Measurements from ENCODE around the gene PRR13. TPM values are rescaled to one million over a fixed set of nuclear protein-coding genes. Genes with fewer than 3 reads are reported as not detected.
A peak's percentile ranks its signal among the peaks of the same experiment; 100 is the strongest.
"Not testable (repeated sequence)": the region's sequence is repeated elsewhere in the genome, so short reads cannot be mapped to it uniquely, and the experiment has no call there.

The PRR13 gene
- total RNA-seq, 4 donors from 2014 or later: 24.9 to 72.9 (median 51.1) TPM

DNA sequence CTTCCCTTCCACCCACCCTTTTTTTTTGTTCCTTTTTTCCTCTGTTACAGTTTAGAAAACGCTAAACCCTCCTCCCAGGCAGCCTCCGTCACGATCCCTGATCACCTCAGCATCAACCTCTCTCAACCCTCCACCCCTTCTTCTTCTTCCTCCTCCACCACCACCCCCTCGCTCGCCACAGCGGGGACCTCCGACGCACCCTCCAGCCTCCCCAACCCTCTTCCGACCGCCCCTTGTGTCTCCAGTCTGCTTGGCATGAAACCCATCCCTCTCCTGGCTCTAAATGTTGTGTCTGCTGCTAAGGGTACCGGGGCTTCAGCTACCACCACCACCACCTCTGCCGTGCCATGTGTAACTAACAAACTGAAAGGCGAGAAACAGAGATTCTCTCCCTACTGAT, 33.3 kb downstream of the PRR13 start:
- peak overlapping the region in 1 of 4 donors; percentile 9 for H3K27ac ChIP-seq
- H3K9me3 ChIP-seq: no peaks in the 10 kb centered on the region
- H3K27me3 ChIP-seq: no peaks in the 10 kb centered on the region
- H3K36me3 ChIP-seq: peaks cover 17 to 100% (median 69%) of the 10 kb centered on the region in 3 donors
- no peak for DNase-seq
- no peak overlapping the region for H3K4me3 ChIP-seq
- 78 to 79% methylated on average over 12 to 13 of the region's 13 CpGs for WGBS, 2 donors
- intact Hi-C loops (cut with DNase I): no loop called here
- no peak for TF ChIP-seq POLR2A (IDR thresholded peaks at IDR 0.05)
- TF ChIP-seq, protein P1, sequence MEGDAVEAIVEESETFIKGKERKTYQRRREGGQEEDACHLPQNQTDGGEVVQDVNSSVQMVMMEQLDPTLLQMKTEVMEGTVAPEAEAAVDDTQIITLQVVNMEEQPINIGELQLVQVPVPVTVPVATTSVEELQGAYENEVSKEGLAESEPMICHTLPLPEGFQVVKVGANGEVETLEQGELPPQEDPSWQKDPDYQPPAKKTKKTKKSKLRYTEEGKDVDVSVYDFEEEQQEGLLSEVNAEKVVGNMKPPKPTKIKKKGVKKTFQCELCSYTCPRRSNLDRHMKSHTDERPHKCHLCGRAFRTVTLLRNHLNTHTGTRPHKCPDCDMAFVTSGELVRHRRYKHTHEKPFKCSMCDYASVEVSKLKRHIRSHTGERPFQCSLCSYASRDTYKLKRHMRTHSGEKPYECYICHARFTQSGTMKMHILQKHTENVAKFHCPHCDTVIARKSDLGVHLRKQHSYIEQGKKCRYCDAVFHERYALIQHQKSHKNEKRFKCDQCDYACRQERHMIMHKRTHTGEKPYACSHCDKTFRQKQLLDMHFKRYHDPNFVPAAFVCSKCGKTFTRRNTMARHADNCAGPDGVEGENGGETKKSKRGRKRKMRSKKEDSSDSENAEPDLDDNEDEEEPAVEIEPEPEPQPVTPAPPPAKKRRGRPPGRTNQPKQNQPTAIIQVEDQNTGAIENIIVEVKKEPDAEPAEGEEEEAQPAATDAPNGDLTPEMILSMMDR (IDR thresholded peaks at IDR 0.05): no peak
- peaks cover 0 to 75% (median 22%) of the 10 kb centered on the region in 3 donors for H3K4me1 ChIP-seq

DNA sequence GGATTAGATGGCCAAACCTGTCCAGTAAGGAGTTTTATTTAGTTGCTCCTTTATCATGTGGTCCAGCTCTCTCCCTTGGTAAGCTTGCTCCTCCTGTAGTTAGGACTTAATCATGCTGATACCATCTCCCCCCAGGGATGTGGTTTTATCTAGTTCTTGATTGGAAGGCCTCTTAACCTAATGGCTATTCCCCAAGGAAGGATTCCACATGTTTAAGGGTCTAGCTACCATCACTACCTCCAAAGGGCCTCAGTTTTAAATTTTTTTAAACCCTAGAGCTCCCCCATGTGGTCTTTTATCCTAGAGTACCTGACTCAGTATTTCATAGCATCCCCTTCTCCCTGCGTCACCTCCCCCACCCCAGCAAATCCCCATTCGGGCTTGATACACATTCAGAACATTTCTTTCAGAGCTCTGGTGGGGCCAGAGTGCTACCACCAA, 35.3 kb downstream of the PRR13 start:
- intact Hi-C loops (cut with DNase I): no loop called here
- Histone ChIP-seq H3K27ac (no peak overlapping the region), H3K9me3 (no peaks in the 10 kb centered on the region)

DNA sequence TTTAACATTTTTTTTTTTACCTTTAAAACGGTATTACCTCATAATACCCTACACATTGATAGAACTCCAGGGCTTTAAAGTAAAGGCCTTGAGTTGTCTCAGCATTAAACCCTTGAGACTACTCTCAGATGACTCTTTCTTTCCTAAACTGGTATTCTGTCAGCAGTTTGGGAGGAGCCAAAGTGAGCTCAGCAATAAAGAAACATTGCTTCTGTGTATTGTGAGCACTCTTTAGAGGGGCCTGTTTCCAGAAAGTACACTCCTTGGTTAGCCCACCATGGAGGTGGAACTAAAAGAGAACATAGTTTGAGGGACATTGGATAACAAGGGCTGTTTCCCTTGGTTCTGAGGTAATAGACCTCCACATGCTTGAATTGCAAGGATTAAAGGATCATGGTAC, 37.3 kb downstream of the PRR13 start:
- Histone ChIP-seq H3K27me3 (no peaks in the 10 kb centered on the region), H3K27ac (peak overlapping the region in 2 of 4 donors; percentile 27 to 29), H3K9me3 (no peaks in the 10 kb centered on the region), H3K4me3 (no peak overlapping the region), H3K36me3 (peaks cover 15 to 100% (median 61%) of the 10 kb centered on the region in 3 donors), H3K4me1 (peaks cover 8 to 96% (median 55%) of the 10 kb centered on the region in 3 donors)
- DNase-seq: no peak
- intact Hi-C loops (cut with DNase I): no loop called here
- WGBS, 2 donors: 36 to 39% methylated on average over 1 of the region's 1 CpG
- no peak for TF ChIP-seq POLR2A (IDR thresholded peaks at IDR 0.05)
- TF ChIP-seq, protein P1 (IDR thresholded peaks at IDR 0.05): no peak

More for the DNA sequence above, 35.3 kb downstream of the PRR13 start:
- no peak for DNase-seq
- Histone ChIP-seq H3K36me3 (peaks cover 17 to 100% (median 66%) of the 10 kb centered on the region in 3 donors), H3K27me3 (no peaks in the 10 kb centered on the region), H3K4me1 (peaks cover 0 to 94% (median 40%) of the 10 kb centered on the region in 3 donors), H3K4me3 (no peak overlapping the region)
- TF ChIP-seq POLR2A (IDR thresholded peaks at IDR 0.05): no peak
- TF ChIP-seq, protein P1 (IDR thresholded peaks at IDR 0.05): peak in 2 of 6 experiments; percentile 23 to 27
- WGBS, 2 donors: 61 to 62% methylated on average over 2 of the region's 2 CpGs

DNA sequence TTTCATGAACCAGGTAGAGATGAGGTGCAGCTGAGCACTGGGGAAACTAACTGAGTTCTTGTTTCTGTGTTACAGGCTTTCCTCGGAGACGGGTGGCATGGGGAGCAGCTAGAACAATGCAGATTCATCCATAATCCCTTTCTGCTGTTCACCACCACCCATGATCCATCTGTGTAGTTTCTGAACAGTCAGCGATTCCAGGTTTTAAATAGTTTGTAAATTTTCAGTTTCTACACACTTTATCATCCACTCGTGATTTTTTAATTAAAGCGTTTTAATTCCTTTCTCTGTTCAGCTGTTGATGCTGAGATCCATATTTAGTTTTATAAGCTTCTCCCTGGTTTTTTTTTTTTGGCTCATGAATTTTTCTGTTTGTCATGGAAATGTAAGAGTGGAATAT, 37.8 kb downstream of the PRR13 start:
- intact Hi-C loops (cut with DNase I): no loop called here
- Histone ChIP-seq H3K27me3 (no peaks in the 10 kb centered on the region), H3K4me1 (peaks cover 8 to 92% (median 51%) of the 10 kb centered on the region in 3 donors), H3K36me3 (peaks cover 10 to 100% (median 56%) of the 10 kb centered on the region in 3 donors), H3K9me3 (no peaks in the 10 kb centered on the region), H3K27ac (peak overlapping the region in 1 of 4 donors; percentile 29), H3K4me3 (no peak overlapping the region)
- TF ChIP-seq, protein P1 (IDR thresholded peaks at IDR 0.05): no peak
- no peak for TF ChIP-seq POLR2A (IDR thresholded peaks at IDR 0.05)
- 63 to 72% methylated on average over 5 of the region's 5 CpGs for WGBS, 2 donors
- DNase-seq: no peak

DNA sequence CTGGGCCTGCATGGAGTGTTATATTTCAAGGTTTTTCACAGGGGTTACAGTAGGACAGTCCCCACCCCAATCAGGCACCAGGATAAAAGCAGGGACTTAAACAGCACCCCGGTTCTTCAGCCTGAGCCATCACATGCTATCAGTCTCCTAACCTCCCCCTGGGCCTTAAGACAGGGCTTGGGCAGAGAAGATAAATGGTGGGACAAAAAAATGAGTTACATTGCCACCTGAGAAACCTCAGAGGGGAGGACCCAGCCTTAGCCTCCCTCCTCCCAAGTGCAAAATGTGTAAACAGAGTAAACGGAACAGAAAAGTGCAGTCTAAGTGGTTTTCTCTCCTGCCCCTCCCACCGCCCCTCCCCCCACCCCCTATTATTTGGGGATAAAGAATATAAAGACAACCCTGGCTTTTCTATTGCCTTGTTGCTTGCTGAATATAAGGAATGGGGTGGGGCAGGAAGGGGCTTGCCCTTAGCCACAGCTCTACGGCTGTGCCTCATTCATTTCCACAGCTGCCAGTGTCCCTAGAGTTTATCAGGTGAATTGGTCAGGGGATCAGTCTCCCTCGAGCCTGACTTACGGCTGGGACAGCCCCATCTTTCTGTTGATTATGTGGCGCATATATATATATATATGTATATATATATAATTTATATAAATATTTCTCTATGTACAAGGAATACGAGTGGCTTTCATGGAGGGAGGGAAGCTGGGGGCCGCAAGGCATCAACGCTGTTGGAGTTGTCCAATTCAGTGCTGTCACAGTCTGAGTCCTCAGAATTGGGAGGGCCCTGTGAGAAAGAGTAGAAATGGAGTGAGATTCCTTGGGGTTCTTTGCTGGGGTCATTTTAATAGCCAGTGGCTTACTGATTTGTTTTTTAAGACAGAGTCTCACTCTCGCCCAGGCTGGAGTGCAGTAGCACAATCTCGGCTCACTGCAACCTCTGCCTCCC, 39.2 kb downstream of the PRR13 start:
- DNase-seq: no peak
- Histone ChIP-seq H3K27ac (peak overlapping the region; percentile 8 to 38 (median 35)), H3K36me3 (peaks cover 7 to 100% (median 52%) of the 10 kb centered on the region in 3 donors), H3K9me3 (no peaks in the 10 kb centered on the region), H3K4me3 (no peak overlapping the region), H3K4me1 (peaks cover 8 to 78% (median 47%) of the 10 kb centered on the region in 3 donors), H3K27me3 (no peaks in the 10 kb centered on the region)
- 59 to 64% methylated on average over 12 of the region's 12 CpGs for WGBS, 2 donors
- intact Hi-C loops (cut with DNase I): no loop called here
- TF ChIP-seq, protein P1 (IDR thresholded peaks at IDR 0.05): no peak
- TF ChIP-seq POLR2A (IDR thresholded peaks at IDR 0.05): no peak

DNA sequence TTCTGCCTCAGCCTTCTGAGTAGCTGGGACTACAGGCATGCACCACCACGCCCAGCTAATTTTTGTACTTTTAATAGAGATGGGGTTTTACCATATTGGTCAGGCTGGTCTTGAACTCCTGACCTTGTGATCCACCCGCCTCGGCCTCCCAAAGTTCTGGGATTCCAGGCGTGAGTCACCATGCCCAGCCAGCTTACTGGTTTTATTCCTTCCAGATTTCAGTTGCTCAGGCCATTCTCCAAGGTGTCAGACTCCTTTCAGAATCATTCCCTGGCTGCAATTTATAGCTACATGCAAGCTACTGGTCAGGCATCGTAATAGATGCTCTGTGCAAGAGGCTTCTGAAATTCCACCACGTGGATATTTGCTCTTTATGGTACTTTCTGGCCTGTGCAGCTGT, 39.9 kb downstream of the PRR13 start:
- Histone ChIP-seq H3K27ac (peak overlapping the region in 3 of 4 donors; percentile 13 to 38 (median 34)), H3K36me3 (peaks cover 8 to 100% (median 53%) of the 10 kb centered on the region in 3 donors), H3K4me1 (peaks cover 8 to 71% (median 47%) of the 10 kb centered on the region in 3 donors)
- DNase-seq; H3K4me3 ChIP-seq; H3K9me3 ChIP-seq; H3K27me3 ChIP-seq; intact Hi-C loops (cut with DNase I): not testable (repeated sequence)
- WGBS, 2 donors: 53 to 55% methylated on average over 6 of the region's 6 CpGs

All from esophagus squamous epithelium (tissue), 5 donors.